Uterus (tissue), 2 donors: ENCODE data around the gene RBFOX2.

Experiments
- POLR2A ChIP-seq, 2 donors: fragments of 450-650 bp; IDR thresholded peaks; one replicate each; pipeline ENCODE4 v1.6.1; 2016; ENCODE audit warnings: antibody characterized with exemption in 2 of 2, mild to moderate bottlenecking in 1 of 2, moderate library complexity in 1 of 2
- TF ChIP-seq, protein P1 (sequence below), 4 experiments: fragments of 200-600 bp in 2 of 4; fragments of 450-650 bp in 2 of 4; sonication (generic) in 2 of 4; IDR thresholded peaks; one replicate each; pipeline ENCODE4 v1.5.1; 2016 to 2019; ENCODE audit warnings: antibody characterized with exemption in 4 of 4, mild to moderate bottlenecking in 2 of 4, moderate library complexity in 1 of 4

DNA sequence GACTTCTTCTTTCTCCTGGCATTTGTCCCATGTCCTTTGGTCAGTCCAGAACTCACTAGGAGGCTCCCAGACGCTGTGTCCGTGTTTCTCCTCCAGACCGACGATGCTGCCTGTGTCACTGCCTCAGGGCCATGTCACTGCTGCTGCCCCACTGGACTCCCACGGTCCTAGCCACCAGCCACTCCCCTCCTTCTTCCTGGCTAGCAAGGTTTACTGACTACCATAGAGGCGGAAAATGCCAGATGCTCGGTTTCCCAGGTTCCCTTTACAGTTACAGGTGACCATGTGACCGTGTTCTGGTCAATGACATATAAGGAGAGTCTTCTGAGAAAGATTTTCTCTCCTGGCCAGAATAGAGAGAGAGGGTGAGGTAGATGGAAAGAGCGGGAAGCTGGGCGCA, 40.7 kb upstream of the RBFOX2 start:
- TF ChIP-seq, protein P1, sequence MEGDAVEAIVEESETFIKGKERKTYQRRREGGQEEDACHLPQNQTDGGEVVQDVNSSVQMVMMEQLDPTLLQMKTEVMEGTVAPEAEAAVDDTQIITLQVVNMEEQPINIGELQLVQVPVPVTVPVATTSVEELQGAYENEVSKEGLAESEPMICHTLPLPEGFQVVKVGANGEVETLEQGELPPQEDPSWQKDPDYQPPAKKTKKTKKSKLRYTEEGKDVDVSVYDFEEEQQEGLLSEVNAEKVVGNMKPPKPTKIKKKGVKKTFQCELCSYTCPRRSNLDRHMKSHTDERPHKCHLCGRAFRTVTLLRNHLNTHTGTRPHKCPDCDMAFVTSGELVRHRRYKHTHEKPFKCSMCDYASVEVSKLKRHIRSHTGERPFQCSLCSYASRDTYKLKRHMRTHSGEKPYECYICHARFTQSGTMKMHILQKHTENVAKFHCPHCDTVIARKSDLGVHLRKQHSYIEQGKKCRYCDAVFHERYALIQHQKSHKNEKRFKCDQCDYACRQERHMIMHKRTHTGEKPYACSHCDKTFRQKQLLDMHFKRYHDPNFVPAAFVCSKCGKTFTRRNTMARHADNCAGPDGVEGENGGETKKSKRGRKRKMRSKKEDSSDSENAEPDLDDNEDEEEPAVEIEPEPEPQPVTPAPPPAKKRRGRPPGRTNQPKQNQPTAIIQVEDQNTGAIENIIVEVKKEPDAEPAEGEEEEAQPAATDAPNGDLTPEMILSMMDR (IDR thresholded peaks at IDR 0.05) = no peak
- no peak for TF ChIP-seq POLR2A (IDR thresholded peaks at IDR 0.05)
